ENCODE measurements around the gene TRIM29.

GRCh38 chr11:120078397-120078796 is 59.5 kb downstream of the TRIM29 start:
- TF ChIP-seq CTCF (IDR thresholded peaks at IDR 0.05) (no peak), POLR2A (IDR thresholded peaks at IDR 0.05) (no peak)
